ENCODE results near the gene PRKG1.
"Not testable (repeated sequence)": the region's sequence is repeated elsewhere in the genome, so short reads cannot be mapped to it uniquely, and the experiment has no call there.

Gene PRKG1

DNA sequence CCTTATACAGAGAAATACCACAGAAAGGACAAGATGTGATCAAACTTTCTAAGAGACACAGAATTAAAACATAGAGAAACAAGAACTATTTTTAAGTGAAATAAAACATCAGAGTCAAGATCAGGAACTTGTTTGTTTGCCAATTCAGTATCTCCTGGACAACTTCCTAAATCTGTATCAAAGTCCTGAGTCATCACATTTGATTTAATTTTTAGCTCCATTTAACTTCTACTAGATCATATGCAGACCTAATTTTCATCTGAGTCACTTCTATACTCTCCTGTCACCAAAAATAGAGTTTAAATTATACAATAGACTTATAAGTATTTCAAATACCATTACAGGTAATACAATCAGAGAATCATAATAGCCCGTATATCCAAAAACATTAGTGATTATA, 268.1 kb downstream of the PRKG1 start:
- no peak for DNase-seq

DNA sequence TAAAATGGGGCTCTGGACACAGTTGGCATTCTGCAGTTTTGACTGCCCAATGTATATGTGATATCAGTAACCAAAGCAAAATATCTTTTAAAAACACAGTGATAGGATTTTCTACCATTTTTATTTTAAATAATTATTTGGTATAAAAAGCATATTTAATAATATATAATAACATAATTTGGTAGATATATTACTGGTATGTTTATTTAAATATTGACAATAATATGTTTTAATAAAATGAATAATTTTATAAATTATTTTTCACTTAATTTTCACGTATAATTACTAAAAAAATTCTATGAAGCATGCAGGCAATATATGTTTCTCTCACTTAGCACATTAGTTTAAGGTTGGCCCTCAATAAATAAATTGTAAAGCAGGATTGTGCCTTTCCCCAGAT, 269.1 kb downstream of the PRKG1 start:
- DNase-seq, result no peak

DNA sequence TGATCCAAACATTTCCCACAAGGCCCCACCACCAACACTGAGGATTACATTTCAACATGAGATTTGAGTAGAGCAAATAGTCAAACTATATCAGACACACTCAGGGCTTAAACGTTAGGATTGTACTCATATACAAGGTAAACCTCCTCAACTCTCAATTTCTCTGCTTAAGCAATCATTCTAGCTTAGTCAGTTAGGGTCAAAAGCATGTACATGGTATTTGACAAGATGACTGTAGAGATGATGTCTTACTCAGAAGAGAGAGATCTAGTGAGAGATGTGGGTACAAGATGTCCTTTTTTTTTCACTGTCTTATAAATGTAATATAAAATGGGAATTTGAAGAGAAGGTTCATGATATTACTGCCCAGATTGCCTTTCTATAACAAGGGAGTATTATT, 270.1 kb downstream of the PRKG1 start:
- no peak for DNase-seq

DNA sequence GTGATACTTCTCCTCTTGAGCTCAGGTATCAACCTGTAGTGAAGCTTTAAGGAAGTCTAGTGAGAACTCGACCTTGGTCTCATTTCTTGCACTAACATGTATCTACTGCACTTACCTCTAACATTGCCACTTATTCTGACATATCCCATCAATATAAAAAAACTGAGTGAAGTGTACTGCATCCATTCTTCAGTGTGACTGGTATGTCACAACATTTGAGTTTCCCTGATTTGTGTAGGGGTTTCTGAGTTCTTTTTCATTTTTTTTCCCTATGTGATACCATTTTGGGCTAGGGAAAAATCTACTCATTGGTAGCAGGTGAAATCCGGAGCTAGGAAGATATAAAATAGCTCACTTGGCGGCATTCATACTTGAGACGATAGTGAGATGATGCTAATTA, 274.3 kb downstream of the PRKG1 start:
- no peak for DNase-seq

DNA sequence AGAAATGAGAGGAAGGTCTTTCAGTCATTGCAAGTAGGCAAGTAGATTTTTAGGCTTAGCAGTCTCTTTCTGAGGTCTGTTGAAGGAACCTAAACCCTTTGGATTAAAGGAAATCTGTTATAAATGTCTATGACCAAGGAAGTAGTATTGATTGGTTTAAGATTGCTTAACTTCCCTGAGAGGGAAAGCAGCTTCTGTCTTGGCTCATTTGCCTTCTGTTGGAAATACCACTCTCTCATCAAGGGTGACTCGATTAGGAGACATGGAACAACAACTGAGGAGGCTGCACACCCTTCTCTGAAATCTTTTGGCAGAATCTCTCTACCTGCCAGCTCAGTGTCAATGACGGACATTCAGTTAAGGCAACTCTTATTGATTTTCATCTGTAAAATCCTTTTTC, 282.9 kb downstream of the PRKG1 start:
- DNase-seq, result no peak

DNA sequence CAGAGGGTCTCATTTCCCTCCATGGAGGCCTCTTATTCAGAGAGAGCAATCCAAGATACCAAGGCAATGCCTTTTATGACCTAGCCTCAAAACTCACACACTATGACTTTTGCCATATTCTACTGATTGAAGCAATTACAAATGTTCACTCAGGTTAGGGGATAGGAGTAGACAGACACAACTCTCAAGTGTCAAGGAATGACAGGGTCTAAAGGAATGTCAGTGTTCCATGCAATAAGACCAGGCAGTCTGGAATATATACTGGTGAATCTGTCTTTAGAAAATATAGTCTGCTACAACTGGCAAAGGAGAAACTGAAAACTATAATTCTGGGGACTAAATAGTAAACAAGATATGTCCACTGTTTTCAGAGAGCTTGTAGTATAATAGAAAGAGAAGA, 283.9 kb downstream of the PRKG1 start:
- no peak for DNase-seq

DNA sequence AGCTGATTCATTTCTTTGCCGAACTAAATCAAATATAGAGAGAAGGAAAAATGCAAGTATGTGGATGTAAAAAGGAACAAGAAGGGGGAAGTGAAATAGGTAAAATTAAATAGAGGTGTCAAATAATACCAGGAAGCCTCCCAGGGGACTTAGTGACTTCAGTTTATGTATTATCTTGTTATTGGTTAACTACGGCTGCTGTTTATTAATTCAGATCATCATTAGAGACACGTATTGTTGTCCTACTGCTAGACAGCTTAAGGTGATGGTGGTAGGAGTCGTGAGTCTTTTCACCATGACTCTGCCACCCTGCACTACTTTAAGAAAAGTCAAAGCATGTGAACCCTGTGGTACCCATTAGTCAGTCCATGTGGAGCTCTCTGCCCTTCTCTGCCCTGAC, 289.1 kb downstream of the PRKG1 start:
- no peak for DNase-seq

DNA sequence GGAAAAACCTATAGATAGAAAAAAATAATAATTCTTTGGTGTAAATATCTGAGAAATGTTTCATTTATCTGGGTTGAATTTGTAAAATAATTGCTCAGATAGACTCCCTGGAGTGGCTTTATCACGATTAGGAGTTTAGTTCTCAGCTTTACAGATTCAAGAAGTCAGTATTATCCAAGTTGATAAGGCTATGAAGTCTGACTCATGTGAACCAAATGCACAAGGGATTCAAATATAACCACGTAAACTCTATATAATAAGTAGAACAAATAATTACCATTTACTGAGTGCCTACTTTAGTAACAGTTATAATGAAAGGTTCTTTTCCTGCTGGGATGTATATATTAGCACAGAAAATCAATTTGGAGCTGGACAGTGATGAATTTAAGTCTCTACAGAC, 290.4 kb downstream of the PRKG1 start:
- DNase-seq, result no peak

DNA sequence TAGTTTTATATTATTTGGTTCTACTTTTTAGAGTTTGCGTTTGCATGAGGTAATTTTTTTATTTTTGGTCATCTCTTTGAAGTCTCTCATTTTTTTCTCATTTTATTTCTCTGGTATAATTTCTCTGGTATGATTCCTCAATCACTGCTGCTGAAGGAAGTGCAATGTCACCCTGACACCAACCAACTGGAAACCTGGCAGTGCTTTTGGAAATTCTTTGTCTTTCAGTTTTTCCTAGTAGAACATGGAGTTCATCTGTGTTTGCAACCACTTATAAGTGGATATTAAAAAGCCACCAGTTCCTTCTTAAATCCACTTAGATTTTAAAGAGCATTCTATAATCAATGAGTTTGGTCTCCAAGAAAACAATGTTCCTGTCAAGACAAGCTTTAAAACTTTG, 291.8 kb downstream of the PRKG1 start:
- no peak for DNase-seq

DNA sequence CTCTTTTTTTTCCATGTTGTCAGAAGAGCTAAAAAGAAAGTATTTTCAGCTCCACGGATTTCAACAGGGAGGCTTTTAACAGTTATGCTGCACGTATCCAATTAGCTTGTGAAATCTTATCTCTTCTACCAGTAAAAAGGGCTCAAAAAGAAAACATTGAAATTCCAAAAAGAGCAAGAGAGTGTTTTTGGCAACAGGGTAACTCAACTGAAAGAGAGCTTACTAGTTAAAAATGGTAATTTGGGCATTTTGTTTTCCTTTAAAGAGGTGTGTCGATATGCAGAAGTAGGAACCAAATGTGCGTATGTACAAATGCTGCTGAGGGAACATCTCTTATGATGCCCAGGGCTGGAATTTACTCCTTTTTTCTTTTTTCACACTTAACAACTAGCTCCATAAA, 292.8 kb downstream of the PRKG1 start:
- DNase-seq, result no peak

DNA sequence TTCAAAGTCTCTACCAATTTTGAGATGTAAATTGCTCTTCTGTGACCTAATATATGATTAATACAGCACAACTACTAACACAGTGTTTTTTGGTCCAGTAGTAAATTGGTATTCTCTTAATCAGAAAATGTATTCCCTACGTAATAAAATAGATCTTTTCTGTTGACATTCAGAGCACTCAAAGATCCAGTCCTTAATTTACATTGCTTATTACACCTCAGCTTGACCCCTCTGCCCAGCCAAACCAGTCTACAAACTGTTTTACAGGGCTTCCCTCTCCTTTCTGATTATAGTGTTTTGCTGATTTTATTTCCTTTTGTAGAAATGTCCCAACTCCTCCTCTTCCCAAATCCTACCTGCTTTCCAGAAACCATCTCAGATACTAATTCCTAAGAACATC, 293.4 kb downstream of the PRKG1 start:
- DNase-seq, result no peak

DNA sequence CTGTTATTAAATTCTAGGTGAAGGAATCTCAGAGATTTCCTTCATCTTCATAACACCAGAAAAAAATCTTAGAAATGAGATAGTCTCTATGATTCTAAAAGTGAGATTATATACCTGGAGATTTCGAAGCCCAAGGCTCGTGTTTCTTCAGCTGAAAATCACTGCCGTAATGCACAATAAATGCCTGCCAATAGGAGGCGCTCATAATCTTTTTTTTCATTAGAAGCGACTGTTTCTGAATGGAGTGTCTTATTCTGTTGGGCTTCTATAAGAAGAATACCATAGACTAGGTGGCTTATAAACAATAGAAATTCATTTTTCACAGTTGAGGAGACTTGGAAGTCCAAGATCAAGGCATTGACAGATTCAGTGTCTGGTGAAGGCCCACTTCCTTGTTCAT, 294.7 kb downstream of the PRKG1 start:
- no peak for DNase-seq

DNA sequence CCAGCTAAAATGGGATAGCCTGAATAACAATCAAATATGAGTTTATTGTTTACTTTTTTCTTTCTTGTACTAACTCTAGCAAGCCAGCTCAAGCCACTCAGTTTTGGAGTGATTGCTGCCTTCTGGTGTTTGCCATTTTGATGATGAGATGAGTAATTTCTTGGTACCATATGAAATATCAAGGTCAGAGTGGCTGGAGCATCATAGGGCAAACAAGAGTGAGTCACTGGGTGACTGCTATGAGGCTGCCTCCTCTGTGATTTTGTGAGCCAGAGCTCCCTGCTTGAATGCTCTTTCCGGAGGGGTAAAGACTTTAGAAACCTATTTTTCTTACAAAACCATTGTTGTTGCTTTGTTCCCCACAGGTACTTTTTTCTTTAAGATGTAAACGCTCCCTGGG, 295.6 kb downstream of the PRKG1 start:
- DNase-seq, result no peak

DNA sequence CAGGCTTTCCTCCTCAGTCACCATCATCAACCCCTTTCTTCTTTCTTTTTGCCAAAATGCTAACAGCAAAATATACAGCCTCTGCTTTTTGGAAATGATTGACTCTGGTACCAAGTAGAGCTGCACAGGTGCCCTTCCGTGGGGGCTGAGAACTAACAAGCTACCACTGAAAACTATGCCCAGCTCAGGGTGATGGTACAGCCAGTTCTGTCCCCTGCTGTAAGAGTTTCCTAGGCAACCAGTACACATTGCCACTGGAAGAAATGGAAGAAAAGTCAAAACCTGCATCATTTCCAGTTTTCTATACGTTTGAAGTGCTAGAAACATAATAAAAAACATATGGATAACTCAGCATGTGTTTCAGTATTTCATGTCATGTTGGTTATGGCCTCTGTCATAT, 297.5 kb downstream of the PRKG1 start:
- DNase-seq, result no peak

DNA sequence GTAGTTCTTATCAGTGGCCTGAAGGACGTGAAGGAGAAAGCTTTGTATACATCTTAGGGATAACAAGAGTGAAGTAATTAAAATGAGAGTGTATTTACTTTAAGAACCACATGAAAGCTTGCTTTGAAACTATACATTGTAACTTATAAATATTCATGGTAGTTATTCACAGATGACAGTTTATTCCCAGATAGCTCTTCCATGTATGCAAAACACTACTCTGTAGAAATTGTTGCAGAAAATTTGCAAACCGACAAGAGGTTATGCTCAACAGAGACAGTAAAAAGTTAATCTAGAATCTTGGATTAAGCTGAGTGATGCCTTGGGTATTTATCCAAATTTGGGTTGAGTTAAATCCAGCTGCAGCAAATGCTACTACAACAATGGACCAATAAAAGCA, 301.5 kb downstream of the PRKG1 start:
- no peak for DNase-seq

DNA sequence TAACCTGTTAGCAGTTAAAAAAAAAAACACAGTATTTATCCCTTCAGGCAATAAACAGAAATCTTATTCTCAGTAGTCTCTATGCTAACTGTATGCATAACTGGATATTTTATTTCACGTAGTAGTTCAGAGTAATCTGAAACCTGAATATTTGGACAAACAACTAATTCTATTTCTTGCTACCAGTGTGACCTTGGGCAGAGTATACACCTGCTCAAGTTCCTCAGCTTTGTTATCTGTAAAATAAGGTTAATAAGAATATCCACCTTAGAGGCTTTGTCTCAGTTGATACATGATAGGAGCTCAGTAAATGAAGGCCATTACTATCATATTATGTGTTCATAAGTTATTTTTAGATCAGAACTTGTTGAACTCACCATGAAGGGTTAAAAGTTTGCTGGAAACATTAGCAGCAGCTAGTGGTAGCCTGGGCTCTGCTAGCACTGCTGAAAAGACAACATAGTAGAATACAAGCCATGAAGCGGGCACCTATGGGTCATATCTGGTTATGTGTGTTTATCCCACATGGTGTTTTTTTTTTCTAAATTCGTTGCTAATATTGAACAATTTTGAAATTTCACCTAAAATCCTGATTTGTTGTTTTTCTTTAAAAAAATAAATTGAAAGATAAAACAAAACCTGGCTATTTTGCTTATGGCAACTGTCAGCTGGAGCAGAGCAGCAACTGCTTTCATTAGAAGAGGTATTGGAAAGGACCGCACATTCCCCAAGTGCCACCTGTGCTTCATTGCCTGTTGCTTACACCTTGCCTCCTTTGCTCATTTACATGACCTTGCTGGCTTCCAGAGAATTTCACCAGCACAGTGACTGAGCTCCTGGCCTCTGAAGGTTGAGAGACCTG, 303.0 kb downstream of the PRKG1 start:
- DNase-seq, result no peak

DNA sequence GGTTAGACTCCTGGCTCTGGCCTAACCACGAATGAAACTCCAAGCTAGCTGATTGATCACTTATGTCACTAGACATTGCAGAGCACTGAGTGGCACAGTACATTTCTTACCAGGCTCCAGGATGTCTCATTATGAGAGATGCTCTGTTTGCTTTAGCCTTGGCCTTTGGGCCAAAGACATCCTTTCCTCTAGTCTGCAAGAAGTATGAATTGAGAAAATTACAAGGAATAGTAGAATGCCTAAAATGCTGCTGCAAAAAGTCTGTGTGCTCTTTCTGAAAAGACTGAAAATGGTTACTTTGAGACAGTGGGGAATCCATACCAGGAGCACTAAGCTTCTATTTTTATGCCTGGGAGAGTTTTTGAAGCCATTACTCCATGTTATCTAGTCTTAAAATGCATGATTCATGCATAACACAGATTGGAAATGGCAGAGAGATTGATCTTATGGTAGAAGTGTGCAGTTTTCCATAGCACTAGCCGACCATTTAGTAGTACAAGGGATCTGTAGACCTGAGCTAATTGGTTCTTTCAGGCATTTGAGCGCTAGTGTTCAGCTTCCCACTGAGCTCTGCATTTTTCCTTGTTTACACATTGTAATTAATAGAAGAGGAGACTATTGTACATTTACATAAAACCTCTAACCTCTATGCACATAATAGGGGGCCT, 303.8 kb downstream of the PRKG1 start:
- no peak for DNase-seq

DNA sequence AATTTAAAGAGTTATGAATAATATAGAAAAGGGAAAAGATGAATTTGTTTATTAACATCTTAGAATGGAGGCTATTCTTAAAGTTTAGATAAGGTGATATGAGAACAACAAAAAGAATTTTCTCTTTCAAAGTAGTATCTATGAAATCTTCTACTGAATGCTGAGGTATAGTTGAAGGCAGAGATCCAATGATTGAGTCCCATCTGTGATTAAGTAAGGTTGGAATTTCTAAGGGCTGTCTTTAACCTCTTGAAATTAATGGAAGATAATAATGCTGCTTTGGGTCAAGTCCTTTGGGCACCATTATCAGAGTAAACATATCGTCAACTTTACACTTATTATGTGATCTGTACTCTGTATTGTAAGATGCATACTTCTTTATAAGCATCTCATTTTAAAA, 307.9 kb downstream of the PRKG1 start:
- DNase-seq, result no peak

DNA sequence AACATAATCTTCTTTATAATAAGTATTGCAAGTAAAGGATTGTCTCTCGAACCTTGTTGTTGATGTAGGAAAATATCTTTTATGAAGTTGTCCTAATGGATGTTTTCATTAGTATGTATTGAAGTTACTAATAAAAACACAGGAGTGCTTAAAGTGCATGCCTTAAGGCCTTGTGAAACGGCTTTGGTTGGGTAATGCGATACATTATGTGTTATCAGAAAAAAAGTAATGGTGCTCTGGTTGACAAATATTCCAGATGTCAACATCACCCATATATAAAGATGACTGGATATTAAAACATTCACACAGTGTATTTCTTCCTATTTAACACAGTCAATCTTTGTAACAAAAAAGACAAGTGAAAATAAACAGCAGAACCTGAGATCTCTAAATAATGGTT, 310.7 kb downstream of the PRKG1 start:
- no peak for DNase-seq

DNA sequence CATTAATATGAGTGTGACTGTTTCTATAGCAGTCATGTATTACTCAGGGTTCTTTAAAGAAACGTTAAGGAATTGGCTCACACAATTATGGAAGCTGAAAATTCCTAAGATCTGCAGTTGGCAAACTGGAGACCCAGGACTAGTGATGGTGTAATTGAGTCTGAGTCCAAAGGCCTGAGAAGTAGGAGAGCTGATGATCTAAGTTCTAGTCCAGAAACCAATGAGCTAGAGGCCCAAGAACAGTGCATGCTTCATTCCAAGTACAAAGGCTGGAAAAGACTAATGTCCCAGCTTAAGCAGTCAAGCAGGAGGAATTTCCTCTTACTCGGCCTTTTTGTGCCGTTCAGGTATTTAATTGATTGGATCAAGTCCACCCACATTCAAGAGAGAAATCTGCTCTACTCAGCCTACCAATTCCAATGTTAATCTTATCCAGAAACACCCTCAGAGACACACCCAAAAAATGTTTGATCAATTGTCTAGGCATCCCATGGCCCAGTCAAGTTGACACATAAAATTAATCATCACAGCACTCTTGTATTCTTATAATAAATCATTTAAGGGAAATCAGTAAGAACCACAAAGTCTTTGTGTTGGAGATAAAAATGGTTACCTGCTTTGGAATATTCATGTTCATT, 312.1 kb downstream of the PRKG1 start:
- DNase-seq, result no peak

DNA sequence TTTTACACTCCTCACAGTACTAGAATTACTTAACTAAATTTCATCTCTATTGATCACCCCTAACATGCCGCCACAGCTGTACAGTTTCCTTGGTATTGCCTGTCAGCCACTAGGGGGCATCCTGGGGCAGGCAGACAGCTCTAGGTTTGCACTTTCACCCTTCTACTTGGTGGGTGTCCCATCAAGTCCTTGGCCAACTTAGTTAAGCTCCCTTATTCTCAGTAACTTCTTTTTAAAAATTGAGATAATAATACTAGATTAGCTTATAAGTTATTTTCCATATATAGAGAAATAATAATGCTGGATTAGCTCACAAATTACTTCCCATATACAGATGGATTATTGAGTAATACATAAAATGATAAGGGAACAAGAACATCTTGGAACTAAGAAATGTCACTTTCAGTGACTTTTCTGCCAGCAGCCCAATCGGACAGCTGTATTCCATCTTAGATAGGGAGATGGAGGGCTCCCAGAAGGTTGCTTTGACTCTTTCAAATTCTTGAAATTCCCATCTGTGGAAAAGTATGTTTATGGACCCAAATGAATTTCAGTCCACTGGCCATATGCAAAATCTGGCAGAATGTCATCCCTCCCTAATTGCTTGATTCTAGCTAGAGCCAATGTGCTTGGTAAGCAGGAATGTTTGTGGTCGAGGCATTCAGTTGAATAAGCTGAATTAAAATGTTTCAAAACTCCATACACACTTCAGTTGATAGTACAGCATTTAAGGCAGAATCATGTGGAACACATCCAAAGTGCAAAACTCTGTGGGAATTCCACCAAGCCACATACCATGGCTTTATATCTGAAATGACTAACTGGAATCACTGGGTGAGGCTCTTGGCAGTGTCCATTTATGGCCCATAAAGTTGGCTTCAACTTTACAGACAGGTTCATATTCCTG, 315.4 kb downstream of the PRKG1 start:
- peak; percentile 26 for DNase-seq

DNA sequence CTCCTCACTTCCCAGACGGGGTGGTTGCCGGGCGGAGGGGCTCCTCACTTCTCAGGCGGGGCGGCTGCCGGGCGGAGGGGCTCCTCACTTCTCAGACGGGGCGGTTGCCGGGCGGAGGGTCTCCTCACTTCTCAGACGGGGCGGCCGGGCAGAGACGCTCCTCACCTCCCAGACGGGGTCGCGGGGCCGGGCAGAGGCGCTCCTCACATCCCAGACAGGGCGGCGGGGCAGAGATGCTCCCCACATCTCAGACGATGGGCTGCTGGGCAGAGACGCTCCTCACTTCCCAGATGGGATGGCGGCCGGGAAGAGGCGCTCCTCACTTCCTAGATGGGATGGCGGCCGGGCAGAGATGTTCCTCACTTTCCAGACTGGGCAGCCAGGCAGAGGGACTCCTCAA, 318.7 kb downstream of the PRKG1 start:
- not testable (repeated sequence) for DNase-seq

DNA sequence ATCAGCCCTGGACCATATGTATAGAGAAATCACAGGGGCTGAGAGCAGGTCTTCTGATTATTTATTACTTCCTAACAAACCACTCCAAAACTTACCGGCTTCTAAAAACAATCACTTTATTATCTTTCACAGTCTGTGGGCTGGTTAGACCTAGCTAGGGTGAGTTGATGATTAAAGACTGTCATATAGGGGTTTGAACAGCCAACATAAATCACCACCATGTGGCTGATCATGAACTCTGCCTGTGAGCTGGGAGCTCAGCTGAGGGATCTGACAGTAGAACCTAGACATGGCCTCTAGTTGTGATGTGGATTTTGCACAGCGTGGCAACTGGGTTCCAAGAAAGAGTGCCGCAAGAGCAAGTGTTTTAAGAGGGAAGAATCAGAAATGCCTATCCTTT, 319.8 kb downstream of the PRKG1 start:
- DNase-seq, result no peak
